CD4-positive, alpha-beta T cell treated with Interleukin-17A for 4 hours (primary cell): Measurements from ENCODE around the gene HIF3A.
"Not testable (repeated sequence)": the region's sequence is repeated elsewhere in the genome, so short reads cannot be mapped to it uniquely, and the experiment has no call there.

Source experiments
- DNase-seq: peaks from one replicate; pipeline ENCODE4 v3.0.0-alpha.2; 2020; ENCODE audit warnings: mixed read lengths

HIF3A gene

GRCh38 chr19:46295401-46296201 is 1.2 kb upstream of the HIF3A start:
- DNase-seq = no peak

DNA sequence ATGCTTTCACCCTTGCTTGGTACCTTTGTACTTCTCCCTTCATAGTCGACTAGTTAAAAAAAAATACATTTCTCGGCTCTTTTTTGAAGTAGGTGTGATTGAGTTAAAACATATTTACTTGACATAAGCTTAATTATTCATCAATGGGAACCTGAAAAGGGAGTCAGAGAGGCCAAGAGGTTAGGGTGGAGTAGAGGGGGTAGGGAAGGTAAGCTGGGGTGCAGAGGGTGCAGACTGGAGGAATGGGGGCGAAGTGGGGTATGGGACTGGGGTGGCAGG is 701 bp upstream of the HIF3A start:
- no peak for DNase-seq

- DNase-seq = no peak
Measured at GRCh38 chr19:46297700-46298478, 1.0 kb downstream of the HIF3A start.

GRCh38 chr19:46298479-46299003 is 1.7 kb downstream of the HIF3A start:
- DNase-seq = no peak

DNA sequence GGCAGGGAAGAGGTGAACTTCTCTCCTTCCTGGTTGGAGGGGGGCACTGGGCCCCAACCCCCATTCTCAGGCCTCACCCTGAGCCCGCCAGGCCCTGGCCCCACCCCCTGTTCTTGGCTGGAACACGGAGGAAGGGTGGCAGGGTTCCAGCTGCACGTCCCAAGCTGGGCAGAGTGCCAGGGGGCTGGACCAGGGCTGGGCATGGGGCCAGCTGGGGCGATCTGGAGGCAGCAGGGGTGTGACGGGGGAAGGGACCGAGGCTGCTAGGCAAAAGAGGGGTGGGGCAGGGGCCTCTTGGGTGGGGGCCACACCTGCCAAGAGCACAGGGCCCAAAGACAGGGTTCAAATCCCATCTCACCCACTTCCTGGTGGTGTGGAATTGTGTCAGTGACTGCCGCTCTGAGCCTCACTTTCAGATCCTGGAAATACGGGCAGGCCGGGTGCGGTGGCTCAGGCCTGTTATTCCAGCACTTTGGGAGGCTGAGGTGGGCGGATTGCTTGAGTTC is 2.2 kb downstream of the HIF3A start:
- DNase-seq = no peak

- no peak for DNase-seq
Measured at GRCh38 chr19:46299695-46300094, 2.9 kb downstream of the HIF3A start.

DNA sequence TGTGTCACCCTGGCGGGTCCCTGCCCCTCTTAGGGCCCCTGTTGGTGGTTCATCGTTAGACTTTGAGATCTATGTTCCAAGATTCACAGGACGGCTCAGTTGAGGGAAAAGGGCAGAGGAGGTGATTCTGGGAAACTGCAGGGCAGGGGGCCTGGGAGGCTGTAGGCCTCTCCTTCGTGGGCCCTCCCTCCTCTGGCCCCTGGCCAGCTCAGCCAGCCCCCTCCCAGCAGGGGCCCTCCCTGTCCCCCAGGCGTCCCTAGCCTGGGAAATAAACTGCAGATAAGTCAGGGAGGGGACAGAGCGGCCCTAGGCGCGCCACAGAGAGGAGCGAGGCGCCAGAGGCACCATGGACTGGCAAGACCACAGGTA is 6.5 kb downstream of the HIF3A start:
- no peak for DNase-seq

DNA sequence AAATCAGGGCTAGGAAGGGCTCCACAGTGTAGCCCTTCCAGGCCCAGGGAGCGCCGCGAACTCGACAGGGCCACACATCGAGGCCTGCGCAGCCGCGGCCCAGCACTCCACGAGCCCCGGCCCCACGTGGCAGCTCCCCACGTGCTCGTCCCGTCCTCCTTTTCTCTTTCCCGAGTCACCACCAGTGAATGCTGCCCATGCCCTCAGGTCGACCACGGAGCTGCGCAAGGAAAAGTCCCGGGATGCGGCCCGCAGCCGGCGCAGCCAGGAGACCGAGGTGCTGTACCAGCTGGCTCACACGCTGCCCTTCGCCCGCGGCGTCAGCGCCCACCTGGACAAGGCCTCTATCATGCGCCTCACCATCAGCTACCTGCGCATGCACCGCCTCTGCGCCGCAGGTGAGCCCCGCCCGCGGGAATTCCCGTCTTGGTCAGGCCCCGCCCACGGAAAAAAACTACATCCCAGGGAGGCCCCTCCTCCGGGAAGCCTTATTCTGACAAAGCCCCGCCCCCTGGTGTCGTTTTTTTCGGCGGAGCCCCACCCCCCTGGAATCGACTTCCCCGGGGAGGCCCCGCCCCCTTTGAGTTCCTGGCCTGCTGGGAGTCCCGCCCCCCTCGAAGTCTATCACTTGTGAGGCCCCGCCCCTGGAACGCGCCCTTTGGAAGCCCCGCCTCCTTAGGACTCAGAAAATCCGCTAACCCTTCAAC is 7.0 kb downstream of the HIF3A start:
- no peak for DNase-seq

- DNase-seq = no peak
Measured at GRCh38 chr19:46306501-46306900, 9.7 kb downstream of the HIF3A start.

GRCh38 chr19:46308510-46308909 is 11.7 kb downstream of the HIF3A start:
- no peak for DNase-seq

DNA sequence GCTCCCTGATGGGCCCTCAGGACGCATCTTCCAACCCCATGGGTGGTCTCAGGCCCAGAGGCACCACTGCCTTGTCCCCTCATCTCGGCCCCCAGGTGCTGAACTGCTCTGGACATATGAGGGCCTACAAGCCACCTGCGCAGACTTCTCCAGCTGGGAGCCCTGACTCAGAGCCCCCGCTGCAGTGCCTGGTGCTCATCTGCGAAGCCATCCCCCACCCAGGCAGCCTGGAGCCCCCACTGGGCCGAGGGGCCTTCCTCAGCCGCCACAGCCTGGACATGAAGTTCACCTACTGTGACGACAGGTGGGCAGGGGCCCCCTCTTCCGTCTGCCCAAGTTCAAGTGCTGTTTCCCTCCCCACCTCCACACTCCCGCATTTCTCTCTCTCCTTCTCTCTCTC is 12.2 kb downstream of the HIF3A start:
- DNase-seq = no peak

- DNase-seq = no peak
Measured at GRCh38 chr19:46311444-46311843, 14.6 kb downstream of the HIF3A start.

GRCh38 chr19:46313540-46314469 is 17.0 kb downstream of the HIF3A start:
- DNase-seq = not testable (repeated sequence)

DNA sequence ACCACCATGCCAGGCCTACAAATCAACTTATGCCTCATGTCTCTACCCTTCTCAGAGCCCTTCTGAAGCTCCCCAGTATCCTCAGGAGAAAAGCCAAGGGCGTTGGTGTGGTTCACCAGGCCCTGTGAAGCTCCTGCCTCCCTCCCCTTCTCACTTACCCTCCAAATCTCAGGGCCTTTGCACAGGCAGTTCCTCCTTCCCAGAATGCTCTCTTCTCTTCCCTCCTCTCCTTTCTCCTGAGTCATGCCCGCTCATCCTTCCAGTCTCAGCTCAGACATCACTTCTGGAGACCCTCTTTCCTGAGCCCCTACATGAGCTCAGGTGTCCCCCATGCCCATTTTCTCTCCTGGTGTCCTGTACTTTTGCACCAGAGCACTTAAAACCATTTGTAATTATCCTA is 20.5 kb downstream of the HIF3A start:
- DNase-seq = no peak

DNA sequence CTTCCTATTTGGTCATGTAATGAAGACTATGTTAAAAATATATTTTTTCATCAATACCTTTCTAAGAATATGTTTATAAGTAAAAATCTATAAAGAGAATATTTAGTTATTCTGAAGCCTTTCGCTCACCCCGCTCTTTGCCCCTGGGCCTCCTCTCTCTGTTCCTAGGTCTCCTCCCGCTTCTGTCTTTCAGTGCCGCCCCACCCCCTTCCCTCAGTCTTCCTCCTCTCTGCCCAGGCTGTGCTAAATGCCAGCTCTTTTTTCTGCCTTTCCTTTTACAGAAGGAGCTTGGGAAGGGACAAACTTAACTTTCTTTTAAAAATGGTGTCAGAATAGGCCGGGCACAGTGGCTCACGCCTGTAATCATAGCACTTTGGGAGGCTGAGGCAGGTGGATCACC is 22.8 kb downstream of the HIF3A start:
- DNase-seq = no peak

DNA sequence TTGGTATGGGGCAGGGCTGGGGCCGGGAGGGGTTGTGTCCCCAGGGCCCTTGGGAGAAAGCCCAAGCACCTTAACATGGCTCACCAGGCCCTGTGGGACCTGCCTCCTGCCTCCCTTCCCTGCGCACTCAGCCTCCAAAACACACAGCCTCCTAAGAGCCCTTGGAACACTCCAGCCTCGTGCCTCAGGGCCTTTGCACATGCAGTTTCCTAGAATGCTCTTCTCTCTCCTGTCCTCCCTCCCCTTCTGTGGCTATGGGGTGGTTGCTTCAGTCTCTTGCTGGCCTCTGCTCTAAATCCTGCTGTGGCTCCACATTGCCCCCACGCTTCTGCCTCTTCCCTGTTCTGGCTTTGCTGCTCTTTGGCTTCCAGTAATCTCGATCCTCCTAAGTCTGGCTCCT is 23.7 kb downstream of the HIF3A start:
- no peak for DNase-seq

- no peak for DNase-seq
Measured at GRCh38 chr19:46321653-46322052, 24.8 kb downstream of the HIF3A start.

DNA sequence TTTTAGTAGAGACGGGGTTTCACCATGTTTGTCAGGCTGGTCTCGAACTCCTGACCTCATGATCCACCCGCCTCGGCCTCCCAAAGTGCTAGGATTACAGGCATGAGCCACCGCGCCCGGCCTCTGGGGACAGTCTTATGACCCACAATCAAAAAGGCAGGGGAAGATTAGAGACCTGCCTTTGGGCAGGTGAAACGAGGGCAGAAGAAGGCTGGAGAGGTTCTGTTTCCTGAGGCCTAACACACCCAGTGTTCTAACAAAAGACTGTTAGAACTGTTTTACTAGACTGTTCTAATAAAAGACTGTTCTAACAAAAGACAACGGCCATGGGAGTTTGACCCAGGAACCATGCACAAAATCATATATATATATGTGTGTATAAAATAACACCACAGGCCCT is 26.4 kb downstream of the HIF3A start:
- DNase-seq = not testable (repeated sequence)

DNA sequence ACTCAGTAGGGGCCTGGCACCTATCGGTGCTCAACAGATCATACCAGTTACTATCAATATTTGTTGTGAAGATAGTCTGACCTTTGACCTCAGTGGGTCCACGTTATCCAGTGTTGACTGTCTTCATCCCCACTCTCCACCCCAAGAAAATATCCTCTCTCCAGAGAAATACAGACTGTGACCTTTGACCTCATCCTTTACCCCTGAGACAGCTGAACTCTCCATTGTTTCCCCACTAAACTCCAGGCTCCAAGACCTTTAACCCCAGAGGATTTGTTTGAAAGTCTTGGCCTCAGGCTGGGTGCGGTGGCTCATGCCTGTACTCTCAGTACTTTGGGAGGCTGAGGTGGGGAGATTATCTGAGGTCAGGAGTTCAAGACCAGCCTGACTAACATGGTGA is 27.4 kb downstream of the HIF3A start:
- DNase-seq = no peak

GRCh38 chr19:46326608-46327007 is 29.8 kb downstream of the HIF3A start:
- no peak for DNase-seq

GRCh38 chr19:46328079-46328478 is 31.2 kb downstream of the HIF3A start:
- no peak for DNase-seq

DNA sequence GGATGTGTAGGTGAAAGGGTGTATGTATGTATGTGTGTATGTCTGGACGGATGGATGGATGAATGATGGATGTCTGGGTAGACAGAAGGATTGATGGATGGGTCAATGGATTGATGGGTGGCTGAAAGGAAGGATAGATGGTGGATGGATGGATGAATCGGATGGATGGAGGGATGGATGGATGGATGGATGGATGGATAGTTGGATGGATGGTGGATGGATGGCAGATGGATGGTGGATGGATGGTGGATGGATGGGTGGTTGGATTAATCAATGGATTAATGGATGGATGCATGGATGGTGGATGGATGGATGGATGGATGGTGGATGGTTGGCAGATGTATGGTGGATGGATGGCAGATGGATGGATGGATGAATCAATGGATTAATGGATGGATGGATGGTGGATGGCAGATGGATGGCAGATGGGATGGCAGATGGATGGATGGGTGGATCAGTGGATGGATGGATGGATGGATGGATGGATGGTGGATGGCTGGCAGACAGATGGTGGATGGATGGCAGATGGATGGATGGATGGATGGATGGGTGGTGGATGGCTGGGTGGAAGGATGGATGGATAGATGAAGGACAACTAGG is 33.6 kb downstream of the HIF3A start:
- DNase-seq = no peak
